Fibroblast of pulmonary artery (primary cell): ENCODE measurements around the gene RIOX2.

Source experiments
- DNase-seq: peaks from one replicate; pipeline ENCODE4 v3.0.0-alpha.2; 2010; ENCODE audit warnings: low read depth
- H3K4me3 ChIP-seq: replicated peaks from 2 replicates; pipeline ENCODE4 v1.5.1; 2011; ENCODE audit warnings: low read depth, mild to moderate bottlenecking, control low read depth, low read length, moderate library complexity
- CTCF ChIP-seq: IDR thresholded peaks from 2 replicates; pipeline ENCODE4 v1.5.1; 2011; ENCODE audit warnings: mild to moderate bottlenecking, control low read depth, low read length, inconsistent platforms; ENCODE audit errors: missing control alignments

The RIOX2 gene

GRCh38 chr3:97954228-97954827, 17.9 kb downstream of the RIOX2 start:
- no peak for DNase-seq
- no peak overlapping the region for H3K4me3 ChIP-seq
- no peak for TF ChIP-seq CTCF

GRCh38 chr3:97952872-97953271, 19.4 kb downstream of the RIOX2 start:
- no peak for TF ChIP-seq CTCF
- DNase-seq = no peak
- no peak overlapping the region for H3K4me3 ChIP-seq

- TF ChIP-seq CTCF = no peak
- DNase-seq = peak; percentile 86
- H3K4me3 ChIP-seq = no peak overlapping the region
Measured at GRCh38 chr3:97952280-97952679, 20.0 kb downstream of the RIOX2 start.

- no peak for DNase-seq
- no peak for TF ChIP-seq CTCF
- H3K4me3 ChIP-seq = no peak overlapping the region
Measured at GRCh38 chr3:97950360-97950759, 21.9 kb downstream of the RIOX2 start.

DNA sequence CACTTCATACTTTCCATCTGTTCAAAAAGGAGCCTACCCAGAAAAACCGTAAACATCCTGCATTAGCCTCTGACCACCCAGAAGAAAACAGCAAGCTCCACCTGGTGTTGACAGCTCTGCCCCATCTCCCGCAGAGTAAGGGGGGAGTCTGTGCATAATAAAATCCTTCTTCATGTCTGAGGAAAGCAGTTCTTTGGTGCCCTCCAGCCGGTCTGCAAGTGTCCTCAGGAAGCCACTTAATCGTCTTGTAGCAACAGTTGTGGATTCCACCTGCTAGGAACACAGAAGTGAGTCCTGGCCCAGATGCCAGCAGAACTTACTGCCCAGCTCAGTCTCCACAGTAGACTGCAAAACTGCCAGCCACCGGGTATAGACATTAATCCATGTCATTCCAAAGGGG, 22.5 kb downstream of the RIOX2 start:
- no peak for DNase-seq
- H3K4me3 ChIP-seq = no peak overlapping the region
- TF ChIP-seq CTCF = no peak

GRCh38 chr3:97949110-97949485, 23.1 kb downstream of the RIOX2 start:
- TF ChIP-seq CTCF = no peak
- H3K4me3 ChIP-seq = no peak overlapping the region
- no peak for DNase-seq

DNA sequence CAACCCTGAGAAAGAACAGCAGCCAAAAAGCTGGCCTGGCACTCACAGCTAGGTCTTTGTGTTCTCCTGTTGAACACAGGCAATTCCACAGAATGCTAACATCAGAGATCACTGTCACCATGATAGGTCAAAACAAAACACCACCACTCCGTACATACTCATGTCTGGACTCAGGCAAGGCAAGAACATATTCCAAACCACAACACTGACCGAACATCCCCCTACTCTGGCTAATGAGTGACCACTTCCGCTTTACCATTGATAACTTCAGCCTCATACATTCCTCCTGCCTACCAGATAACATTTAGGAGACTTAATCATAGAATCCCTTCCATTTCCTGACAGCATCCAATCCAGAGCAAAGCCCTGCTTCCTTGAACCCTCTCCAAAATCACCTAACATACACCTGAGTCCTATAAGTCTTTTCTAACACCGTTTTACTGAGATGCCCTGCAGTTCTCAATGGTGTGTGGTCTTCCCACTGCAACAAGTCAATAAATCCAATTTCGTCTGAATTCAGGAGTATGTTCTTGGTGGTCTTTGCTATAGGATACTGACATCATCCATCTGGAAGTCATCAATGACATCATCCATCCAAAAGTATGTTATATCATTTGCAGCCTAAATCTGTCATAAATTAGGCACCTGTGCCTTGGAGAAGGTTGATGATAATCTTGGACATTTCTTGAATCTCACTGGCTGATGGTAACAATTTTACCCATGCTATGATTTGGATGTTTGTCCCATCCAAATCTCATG, 23.7 kb downstream of the RIOX2 start:
- H3K4me3 ChIP-seq = no peak overlapping the region
- no peak for TF ChIP-seq CTCF
- DNase-seq = no peak
